PC-3 (cell line): ENCODE measurements around the gene CASZ1.

Experiments used
- CTCF ChIP-seq: fragments of 300-600 bp; sonication (generic); conservative IDR thresholded peaks from 2 replicates; pipeline ENCODE4 v1.5.1; 2017; ENCODE audit warnings: antibody characterized with exemption, low read depth, mild to moderate bottlenecking, low read length
- EZH2phosphoT487 ChIP-seq: fragments of 300-600 bp; sonication (generic); IDR thresholded peaks from 2 replicates; pipeline ENCODE4 v1.6.1; 2018; ENCODE audit warnings: mild to moderate bottlenecking, antibody characterized with exemption, low read length, borderline replicate concordance

- TF ChIP-seq CTCF (no peak), EZH2phosphoT487 (no peak)
These were observed 145.1 kb downstream of the CASZ1 start for GRCh38 chr1:10651389-10651766.
